NCI-H2081 treated with DMSO at 0.1 percent for 48 hours (cell line): ENCODE results near the gene LRFN2.

Experiments used
- DNase-seq: peaks from one replicate; lab custom pipeline; 2025; lab: John Stamatoyannopoulos, UW

LRFN2 gene

DNA sequence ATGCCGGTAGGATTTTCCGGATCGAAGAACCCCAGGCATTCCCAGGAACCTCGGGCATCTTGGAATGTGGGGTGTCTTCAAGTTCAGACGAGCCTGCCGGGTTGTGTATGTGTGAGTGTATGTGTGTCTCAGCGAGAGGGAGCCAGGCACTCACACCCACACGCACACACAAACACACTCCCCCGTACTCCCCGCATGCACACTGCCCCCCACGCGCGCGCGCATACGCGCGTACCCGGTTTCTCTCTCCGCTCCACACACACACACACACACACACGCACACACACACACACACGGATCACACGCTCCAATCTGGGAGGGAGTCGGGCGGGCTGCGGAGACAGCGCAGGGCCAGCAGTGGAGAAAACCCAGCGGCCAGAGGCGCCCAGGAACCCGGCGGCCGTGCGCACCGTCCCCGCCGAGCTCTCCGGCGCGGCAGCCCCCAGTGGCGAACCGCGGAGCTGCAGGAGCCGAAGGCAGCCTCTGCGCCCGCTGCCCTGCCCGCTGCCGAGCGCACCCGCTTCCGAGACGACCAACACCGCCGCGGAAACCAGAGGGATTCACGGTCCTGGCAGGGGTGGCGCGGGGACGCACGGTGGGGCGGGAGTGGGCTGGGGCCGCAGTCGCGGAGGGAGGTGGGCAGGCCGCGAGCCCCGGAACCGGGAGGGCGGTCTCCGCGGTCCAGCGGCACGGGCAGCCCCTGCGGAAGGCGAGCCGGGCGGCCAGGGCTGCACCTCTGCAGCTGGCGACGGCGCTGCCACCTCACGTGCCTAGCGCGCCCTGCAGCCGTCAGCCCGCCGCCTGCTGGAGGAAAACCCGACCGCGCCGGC is at the start of gene LRFN2:
LRFN2 (minus strand) TSS at position 125 of the 830 bp plus-strand sequence.
- peak; percentile 13 for DNase-seq

- no peak for DNase-seq
These were observed 47.3 kb upstream of the LRFN2 start for GRCh38 chr6:40634429-40634828.

DNA sequence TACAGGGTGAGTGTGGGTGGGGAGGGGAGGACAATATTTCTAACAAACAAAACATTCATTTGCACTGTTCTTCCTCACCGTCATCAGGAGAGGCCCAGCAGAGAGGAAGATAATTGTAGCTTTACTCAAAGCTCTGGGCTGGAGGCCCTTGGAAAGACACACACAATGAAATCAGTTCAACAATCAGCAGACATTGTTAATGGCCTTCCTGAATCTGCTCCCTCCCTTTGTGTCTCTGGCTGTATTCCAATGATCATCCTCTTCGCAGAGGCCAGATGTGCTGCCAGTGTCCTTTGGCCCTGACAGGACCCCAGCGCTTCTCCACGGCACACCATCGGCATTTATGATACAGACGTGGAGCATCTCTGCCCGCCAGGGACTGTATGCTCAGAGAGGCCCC is 44.6 kb upstream of the LRFN2 start:
- peak; percentile 12 for DNase-seq

GRCh38 chr6:40630488-40630887 is 43.3 kb upstream of the LRFN2 start:
- no peak for DNase-seq

DNA sequence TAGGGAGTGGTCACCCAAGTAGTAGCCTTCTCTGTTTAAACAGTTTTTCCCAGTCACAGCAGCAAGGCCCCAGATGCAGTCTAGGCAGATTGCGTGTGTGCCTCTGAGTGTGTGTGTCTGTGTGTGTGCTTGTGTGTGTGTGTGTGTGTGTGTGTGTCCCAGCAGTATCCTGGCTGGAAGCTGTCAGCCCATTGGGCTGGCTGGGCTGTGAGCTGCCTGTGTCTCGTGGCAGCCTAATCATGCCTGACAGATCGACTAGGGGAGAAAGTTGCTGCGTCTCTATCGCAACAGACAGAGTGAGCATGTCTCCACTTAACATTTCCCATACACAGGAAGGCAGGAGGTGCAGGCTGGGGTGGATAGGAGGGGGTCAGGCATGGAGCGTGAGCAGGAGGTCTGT is 42.9 kb upstream of the LRFN2 start:
- no peak for DNase-seq

- DNase-seq = no peak
These were observed 42.3 kb upstream of the LRFN2 start for GRCh38 chr6:40629463-40629862.

GRCh38 chr6:40627316-40627715 is 40.2 kb upstream of the LRFN2 start:
- no peak for DNase-seq

GRCh38 chr6:40626886-40627285 is 39.7 kb upstream of the LRFN2 start:
- DNase-seq = no peak

DNA sequence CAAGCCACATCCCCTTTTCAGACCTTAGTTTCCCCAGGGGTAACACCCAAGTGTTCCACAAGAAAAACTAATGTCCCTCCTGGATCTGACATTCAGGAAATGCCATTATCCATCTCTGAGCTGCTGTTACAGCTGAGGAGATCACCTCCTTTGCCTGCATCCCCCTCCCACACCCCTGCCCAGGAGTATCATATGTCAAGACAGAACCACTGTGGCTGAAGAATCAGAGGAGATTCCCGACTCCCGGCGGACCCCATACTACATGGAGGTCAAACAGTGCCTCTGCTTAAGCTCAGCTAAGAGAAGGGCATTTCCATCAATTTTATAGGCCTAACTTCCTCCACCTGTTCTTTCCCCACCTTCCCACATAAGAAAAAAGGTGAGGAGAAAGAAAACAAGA is 36.8 kb upstream of the LRFN2 start:
- no peak for DNase-seq

DNA sequence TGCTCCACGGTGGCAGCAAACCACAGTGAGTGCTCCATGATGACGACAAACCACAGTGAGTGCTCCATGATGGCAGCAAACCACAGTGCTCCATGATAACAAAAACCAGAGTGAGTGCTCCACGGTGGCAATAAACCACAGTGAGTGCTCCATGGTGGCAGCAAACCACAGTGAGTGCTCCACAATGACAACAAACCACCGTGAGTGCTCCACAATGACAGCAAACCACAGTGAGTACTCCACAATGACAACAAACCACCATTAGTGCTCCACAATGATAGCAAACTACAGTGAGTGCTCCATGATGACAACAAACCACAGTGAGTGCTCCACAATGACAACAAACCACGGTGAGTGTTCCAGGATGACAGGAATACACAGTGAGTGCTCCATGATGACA is 36.0 kb upstream of the LRFN2 start:
- no peak for DNase-seq

GRCh38 chr6:40620574-40621240 is 33.5 kb upstream of the LRFN2 start:
- no peak for DNase-seq

- DNase-seq = no peak
These were observed 27.5 kb upstream of the LRFN2 start for GRCh38 chr6:40614671-40615070.

DNA sequence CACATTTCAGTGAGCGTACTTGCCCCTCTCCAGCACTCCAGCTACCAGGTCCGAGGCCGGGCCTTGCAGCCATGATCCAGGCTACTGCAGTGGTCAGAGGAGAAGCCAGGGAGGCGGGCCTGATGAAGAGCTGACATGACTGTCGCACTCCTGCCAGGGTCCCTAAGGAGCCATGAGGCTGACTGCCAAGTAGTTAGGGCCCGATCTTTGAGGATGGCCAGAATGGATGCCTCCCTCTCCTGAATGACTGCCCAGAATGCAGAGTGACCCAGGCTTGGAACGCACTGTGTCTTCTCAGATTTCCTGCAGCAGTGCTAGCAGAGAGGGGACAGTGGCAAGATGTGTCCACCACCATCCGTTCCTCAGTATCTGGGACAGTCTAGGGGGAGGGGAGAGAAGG is 24.7 kb upstream of the LRFN2 start:
- no peak for DNase-seq

GRCh38 chr6:40611434-40611833 is 24.3 kb upstream of the LRFN2 start:
- DNase-seq = no peak

- DNase-seq = no peak
These were observed 23.1 kb upstream of the LRFN2 start for GRCh38 chr6:40610229-40610628.

DNA sequence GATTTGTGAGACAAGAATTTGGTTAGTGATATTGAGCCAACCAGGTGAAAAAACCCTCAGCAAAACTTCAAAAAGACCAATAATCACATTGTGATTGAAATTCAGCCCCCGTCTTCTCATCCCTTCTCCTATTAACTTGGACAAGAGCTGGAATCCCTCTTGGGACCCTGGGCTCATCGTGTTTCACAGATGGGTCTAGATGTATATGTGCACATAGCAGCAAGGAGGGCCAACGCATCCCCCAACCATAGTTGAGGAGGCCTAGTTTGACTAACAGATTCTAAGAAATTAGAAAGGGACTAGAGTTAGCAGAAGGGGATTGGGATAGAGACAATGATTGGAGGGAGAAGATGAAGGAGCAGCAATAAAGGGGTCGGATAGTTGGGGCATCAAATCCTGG is 19.8 kb upstream of the LRFN2 start:
- DNase-seq = no peak

DNA sequence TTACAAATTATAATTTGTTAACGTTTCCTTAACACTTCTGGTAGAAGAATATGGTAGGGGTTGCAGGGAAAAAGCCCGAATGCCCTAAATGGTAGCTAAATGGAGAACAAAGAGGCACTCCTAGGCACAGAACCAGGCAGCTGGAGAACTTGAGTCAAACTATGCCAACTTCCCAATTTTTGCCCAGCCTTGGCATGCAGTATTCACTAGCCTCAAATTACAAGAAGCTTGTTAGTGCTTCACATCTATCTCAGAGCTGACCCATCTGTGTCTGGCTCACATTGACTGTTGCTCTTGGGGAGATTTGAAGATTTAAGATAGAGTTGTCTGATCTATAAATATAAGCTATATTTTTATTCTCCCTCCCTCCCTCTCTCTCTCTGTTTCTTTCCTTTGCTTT is 19.4 kb upstream of the LRFN2 start:
- DNase-seq = no peak

- DNase-seq = no peak
These were observed 16.9 kb upstream of the LRFN2 start for GRCh38 chr6:40604082-40604481.

GRCh38 chr6:40599555-40599954 is 12.4 kb upstream of the LRFN2 start:
- no peak for DNase-seq

- no peak for DNase-seq
These were observed 11.4 kb upstream of the LRFN2 start for GRCh38 chr6:40598516-40598915.

- DNase-seq = no peak
These were observed 10.1 kb upstream of the LRFN2 start for GRCh38 chr6:40597301-40597700.

DNA sequence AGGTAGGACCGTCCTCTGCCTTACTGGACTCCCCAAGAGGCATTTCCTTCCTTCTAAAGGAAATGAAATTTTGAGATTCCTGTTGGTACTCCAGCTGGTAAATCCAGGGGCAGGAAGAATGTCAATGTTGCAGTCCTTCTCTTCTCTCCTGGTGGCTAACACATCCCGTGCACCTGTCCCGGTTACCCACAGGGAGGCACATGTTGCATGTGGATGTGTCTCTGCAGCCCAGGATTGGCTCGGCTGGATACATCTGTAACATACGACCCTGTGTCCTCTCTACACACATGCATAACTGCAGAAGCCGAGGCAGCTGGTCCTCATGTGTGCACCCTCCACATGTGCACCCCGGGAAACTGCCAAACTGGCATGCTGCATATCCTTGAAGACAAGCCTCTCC is 1.3 kb upstream of the LRFN2 start:
- DNase-seq = no peak

- DNase-seq = no peak
These were observed 863 bp upstream of the LRFN2 start for GRCh38 chr6:40588070-40588384.
